ENCODE data around the gene USH2A. TPM values are rescaled to one million over a fixed set of nuclear protein-coding genes. Genes with fewer than 3 reads are reported as not detected.

Gene USH2A
- total RNA-seq, 1 experiment from 2014 or later: not detected

DNA sequence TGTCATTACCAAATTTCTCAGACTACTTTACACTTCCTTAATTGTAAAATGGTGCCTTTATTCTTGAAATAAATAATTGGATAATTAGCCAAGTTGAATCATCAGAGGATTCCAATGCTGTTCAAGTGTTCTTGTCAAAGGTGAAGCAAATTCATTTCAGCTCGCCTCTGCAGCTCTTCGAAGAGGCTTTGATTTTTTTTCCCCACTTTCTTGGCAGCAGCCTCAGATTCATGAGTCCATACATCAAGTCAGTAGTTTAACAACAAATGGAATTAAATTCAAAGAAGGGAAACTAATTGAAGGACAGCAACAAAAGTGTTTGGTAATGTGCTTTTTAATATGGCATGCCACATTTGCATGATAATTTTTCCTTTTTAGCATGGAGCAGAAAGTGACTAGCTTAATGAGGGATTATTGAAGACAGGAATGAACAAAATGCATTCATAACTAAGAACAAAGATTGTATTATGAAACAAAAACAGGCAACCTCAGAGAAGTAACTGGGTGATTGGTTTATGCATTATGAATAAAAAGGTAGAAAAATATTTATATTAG lies 239.0 kb downstream of the USH2A start (continued):
- TF ChIP-seq EZH2 (IDR thresholded peaks at IDR 0.05): no peak
- TF ChIP-seq CTCF (IDR thresholded peaks at IDR 0.05 in 2 of 3, conservative IDR thresholded peaks at IDR 0.05 in 1 of 3; ENCODE audit: borderline replicate concordance in 1 of 3, insufficient read depth in 1 of 3, low read depth in 2 of 3, low read length in 2 of 3): no peak
- TF ChIP-seq RAD21 (IDR thresholded peaks at IDR 0.05; ENCODE audit: low read depth): no peak
- TF ChIP-seq POLR2A (IDR thresholded peaks at IDR 0.05; ENCODE audit: borderline replicate concordance, extremely low read depth, insufficient read depth, insufficient read length): no peak

GRCh38 chr1:216183454-216183853 lies 239.8 kb downstream of the USH2A start:
- H3K36me3 ChIP-seq (ENCODE audit: control insufficient read depth in 1 of 2, insufficient read depth in 2 of 2, low read length in 2 of 2): no peaks in the 10 kb centered on the region
- no peak for DNase-seq (ENCODE audit: low read depth, low spot score)
- CTCF ChIA-PET: no interaction called here
- POLR2A ChIA-PET: no interaction called here
- no peak overlapping the region for H3K27ac ChIP-seq (ENCODE audit: low read depth, low read length)
- H4K20me1 ChIP-seq (ENCODE audit: insufficient read depth): no peaks in the 10 kb centered on the region
- no peaks in the 10 kb centered on the region for H3K79me2 ChIP-seq (ENCODE audit: insufficient read depth, low read length)
- H3K4me2 ChIP-seq (ENCODE audit: low read length): no peak overlapping the region
- ATAC-seq: no peak
- H3K4me3 ChIP-seq (replicated peaks in 1 of 2; ENCODE audit: low read depth in 1 of 2, low read length in 2 of 2): no peak overlapping the region
- no peaks in the 10 kb centered on the region for H3K27me3 ChIP-seq (ENCODE audit: insufficient read depth, low read length)
- no peaks in the 10 kb centered on the region; a peak in 1 of 4 replicates for H3K9me3 ChIP-seq (ENCODE audit: control insufficient read depth in 1 of 2, insufficient read depth in 1 of 2, low read depth in 1 of 2, low read length in 2 of 2)
- intact Hi-C loops (cut with micrococcal nuclease): no loop called here
- no peaks in the 10 kb centered on the region for H3K4me1 ChIP-seq (ENCODE audit: control insufficient read depth in 1 of 2, insufficient read depth in 2 of 2, low read length in 2 of 2)
- no peak overlapping the region for H3K9ac ChIP-seq (ENCODE audit: low read length)
- BruUV-seq (replicated peaks): no TSS peak
- H3K9me2 ChIP-seq (ENCODE audit: insufficient read depth): no peaks in the 10 kb centered on the region
- RAD21 ChIA-PET (ENCODE audit: low non-redundant PET in 1 of 2, low total read pairs in 2 of 2, uncharacterized antibody in 2 of 2, unreplicated experiment in 2 of 2): no interaction called here
- no peak overlapping the region for H2AFZ ChIP-seq (ENCODE audit: low read depth, low read length, poor library complexity, severe bottlenecking)
- TF ChIP-seq CTCF (IDR thresholded peaks at IDR 0.05 in 2 of 3, conservative IDR thresholded peaks at IDR 0.05 in 1 of 3; ENCODE audit: borderline replicate concordance in 1 of 3, insufficient read depth in 1 of 3, low read depth in 2 of 3, low read length in 2 of 3) (no peak), ELF1 (IDR thresholded peaks at IDR 0.05; ENCODE audit: borderline replicate concordance, low read depth) (no peak), CEBPB (IDR thresholded peaks at IDR 0.05; ENCODE audit: low read depth) (no peak), YY1 (IDR thresholded peaks at IDR 0.05; ENCODE audit: extremely low read depth, insufficient replicate concordance, low read depth, low read length) (no peak), EZH2 (IDR thresholded peaks at IDR 0.05) (no peak), CBX3 (IDR thresholded peaks at IDR 0.05; ENCODE audit: low read depth) (no peak), TCF7L2 (IDR thresholded peaks at IDR 0.05; ENCODE audit: borderline replicate concordance, extremely low read depth, insufficient read depth, insufficient read length) (no peak), RAD21 (IDR thresholded peaks at IDR 0.05; ENCODE audit: low read depth) (no peak), ZFX (IDR thresholded peaks at IDR 0.05) (no peak), POLR2A (IDR thresholded peaks at IDR 0.05; ENCODE audit: borderline replicate concordance, extremely low read depth, insufficient read depth, insufficient read length) (no peak), REST (IDR thresholded peaks at IDR 0.05; ENCODE audit: low read depth) (no peak), SP1 (IDR thresholded peaks at IDR 0.05; ENCODE audit: low read depth) (no peak), SIN3A (IDR thresholded peaks at IDR 0.05; ENCODE audit: low read depth) (no peak)
- TF ChIP-seq, protein P1, sequence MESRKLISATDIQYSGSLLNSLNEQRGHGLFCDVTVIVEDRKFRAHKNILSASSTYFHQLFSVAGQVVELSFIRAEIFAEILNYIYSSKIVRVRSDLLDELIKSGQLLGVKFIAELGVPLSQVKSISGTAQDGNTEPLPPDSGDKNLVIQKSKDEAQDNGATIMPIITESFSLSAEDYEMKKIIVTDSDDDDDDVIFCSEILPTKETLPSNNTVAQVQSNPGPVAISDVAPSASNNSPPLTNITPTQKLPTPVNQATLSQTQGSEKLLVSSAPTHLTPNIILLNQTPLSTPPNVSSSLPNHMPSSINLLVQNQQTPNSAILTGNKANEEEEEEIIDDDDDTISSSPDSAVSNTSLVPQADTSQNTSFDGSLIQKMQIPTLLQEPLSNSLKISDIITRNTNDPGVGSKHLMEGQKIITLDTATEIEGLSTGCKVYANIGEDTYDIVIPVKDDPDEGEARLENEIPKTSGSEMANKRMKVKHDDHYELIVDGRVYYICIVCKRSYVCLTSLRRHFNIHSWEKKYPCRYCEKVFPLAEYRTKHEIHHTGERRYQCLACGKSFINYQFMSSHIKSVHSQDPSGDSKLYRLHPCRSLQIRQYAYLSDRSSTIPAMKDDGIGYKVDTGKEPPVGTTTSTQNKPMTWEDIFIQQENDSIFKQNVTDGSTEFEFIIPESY (IDR thresholded peaks at IDR 0.05; ENCODE audit: extremely low read depth, insufficient replicate concordance, low read length): no peak

Data from HCT116 (cell line).